NCI-H128 (cell line): ENCODE results near the gene SOCS2.

Experiments used
- DNase-seq: peaks from one replicate; lab custom pipeline; 2025; ENCODE audit not compliant: unreplicated experiment; lab: John Stamatoyannopoulos, UW

Gene SOCS2

DNA sequence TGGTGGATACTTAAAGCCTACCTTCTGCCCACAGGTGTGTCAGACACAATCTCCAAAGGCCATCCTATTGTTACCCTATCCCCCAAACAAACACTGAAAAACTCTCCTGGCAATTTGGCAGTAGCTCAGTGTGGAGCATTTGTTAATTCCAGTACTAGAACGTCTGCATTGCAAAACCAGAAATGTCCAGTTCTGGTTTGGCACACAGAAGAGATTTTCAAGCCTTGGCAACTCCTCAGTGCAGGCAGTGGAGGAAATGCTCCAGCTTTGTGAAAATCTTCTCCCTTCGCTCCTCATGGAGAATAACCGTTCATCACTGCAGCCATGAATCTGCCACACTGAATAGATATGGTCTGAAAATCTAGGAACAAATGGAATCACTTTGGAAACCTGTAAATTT lies 5.3 kb upstream of the SOCS2 start:
- DNase-seq = no peak

DNA sequence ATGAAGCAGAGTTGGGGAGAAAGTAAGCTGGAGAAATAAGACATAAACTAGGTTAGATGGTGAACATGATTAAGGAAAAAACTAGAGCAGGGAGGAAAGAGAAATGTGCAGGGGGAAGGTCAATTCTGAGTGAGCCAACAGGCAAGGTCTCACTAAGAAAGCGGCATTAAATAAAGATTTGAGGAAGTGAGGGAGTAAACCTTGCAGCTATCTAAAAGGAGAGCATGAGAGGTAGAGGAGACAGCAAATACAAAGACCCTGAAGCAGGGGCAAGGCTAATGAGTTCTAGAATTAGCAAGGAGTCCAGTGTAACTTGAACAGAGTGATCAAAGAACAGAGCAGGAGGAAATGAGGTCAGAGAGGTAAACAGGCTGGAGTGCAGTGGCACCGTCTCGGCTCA lies 4.4 kb upstream of the SOCS2 start:
- DNase-seq = no peak

DNA sequence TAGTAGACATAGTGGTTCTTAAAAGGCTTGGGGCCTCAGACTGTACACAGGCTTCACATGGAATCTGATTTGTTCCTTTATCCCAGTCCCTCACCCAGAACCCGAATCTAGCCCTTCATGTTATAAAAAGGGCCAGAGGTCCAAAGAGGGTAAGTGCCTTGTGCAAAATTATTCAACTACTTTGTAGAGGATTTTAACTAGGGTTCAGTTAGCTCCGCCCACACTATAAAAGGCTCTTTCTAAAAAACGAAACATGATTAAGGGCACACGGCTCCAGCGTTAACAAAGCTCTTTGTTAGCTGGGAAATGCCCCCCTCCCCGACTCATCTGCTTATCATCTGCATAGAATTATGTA lies 3.2 kb upstream of the SOCS2 start:
- no peak for DNase-seq

DNA sequence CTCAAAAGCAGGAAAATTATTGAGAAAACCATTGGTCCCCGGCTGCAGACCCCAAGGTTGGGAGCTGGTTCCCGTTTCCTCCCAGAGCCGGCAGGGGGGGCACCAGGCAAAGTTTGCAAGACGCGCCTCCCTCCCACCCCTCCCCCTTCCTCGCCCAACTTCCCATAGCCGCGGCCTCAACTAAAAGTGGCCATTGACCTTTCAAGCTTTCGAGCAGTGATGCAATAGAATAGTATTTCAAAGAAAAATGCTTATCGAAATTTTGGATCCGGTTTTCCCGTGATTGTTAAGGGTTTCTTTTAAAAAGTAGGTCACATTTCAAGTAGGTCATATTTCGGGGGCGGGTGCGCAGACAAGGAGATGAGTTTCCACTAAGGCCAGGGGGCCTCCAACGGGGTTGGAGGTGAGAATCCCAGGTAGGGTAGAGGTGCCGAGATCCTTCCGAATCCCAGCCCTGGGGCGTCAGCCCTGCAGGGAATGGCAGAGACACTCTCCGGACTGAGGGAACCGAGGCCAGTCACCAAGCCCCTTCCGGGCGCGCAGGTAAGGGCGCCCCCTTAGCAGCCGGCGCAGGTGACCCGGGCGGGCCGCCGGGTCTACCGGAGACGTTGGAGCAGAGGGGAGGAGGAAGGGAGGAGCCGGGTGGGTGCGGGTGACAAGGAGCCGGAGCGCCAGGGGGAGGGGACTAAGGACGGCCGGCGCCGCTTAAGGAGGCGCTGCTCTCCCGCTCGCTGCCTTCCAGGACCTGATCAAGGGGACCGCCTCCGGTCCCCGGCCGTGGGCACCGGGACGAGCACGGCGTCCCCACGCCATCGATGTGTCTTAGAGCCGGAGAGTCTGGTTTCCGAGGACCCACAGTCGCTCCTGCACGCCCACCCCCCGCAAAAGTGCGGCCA lies 2.6 kb upstream of the SOCS2 start:
- peak; percentile 41 for DNase-seq

DNA sequence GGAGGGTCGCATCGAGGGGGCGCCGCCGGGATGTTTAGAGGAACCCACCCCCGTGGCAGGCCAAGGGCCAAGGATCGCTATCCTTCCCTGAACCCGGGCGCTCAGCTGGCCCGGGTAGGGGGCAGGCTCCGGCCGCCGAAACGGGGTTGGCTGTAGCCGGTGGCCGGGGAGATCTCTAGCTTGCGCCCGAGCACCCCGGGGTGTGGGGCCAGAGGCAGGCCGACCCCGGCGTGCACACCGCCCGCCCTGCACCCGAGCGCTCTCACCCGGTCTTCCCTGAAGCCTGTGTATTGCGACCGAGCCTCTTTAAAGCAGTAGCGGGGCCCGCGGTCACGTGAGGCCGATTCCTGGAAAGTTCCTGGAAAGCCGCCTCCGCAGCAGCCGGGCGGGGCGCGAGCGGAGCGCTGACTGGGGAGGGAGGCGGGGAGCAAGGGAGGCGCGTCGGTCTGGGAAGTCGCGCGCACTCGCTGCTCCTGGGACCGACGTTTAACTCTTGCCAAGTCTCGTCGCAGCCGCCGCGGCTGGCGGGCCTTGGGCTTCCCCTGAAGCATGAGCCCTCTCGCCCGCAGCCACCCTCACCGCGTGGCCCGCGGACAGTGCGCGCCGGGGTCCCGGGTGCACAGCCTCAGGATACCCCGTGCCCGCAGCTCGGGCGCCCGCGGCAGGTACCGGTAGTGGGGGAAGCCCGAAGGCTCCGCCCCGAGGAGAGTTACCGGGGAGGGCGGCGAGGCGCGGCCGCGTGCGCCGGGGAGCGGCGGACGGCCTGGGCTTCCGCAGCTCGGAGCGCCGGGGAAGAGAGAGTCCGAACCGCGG lies 1.7 kb upstream of the SOCS2 start:
- DNase-seq = peak; percentile 60

DNA sequence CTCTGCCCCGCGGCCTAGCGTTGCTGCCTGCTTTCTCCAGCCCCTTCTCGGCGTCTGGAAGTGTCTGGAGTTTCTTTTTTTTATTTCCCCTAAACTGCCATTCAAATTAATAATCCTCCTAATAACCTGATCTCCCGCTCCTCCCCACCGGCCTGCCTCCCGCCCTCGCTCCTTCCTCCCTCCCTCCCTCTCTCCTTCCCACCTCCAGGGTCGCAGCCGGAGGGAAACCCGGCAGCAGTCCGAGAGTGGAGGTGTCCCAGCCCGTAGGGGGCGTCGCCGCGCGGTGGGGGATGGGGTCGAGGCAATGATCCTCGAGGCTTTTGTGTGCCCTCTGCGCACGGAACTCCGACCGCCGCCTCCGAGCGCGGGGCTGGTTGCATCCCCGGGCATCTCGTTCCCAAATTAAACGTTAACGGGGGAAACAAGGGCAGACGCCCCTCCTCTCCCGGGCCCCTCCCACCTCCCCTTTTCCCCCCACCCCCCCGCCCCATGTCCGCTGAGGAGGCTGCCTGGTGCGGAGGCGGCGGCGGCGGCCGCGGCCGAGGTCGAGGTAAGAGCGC lies 1.0 kb upstream of the SOCS2 start:
- DNase-seq = no peak

GRCh38 chr12:93572712-93573551 lies 457 bp downstream of the SOCS2 start:
- DNase-seq = no peak

DNA sequence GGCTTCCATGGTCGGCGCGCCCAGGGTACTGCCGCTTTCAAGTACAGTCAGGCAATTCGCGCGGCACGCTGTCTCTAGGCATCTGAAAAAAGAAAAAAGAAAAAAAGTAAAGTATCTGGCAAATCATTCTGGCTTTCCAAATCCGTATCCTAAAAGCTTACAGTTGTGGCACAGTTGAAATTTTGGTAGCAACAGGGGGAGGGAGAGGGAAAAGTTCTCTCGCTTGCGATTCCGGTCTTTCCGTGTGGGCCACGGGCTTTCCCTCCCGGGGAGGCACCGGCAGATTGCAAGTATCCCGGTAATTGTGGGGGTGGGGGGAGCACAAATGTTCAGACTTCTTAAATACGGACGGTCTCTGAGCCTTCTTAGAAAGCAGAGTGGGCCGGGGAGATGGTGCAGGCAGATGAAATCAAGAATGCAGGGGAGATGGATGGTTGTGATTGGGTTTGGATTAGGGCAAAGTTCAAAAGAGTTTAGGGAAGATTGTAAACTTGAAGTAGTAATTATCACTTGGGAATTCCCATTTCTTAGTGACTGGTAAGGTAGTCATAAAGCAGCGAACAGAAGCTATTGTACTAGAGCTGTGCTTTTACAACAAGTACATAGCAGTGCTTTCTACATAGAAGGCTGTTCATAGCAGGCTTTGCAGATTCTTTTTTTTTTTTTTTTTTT lies 1.2 kb downstream of the SOCS2 start:
- no peak for DNase-seq

- no peak for DNase-seq
Measured at GRCh38 chr12:93577222-93577621, 4.7 kb downstream of the SOCS2 start.

DNA sequence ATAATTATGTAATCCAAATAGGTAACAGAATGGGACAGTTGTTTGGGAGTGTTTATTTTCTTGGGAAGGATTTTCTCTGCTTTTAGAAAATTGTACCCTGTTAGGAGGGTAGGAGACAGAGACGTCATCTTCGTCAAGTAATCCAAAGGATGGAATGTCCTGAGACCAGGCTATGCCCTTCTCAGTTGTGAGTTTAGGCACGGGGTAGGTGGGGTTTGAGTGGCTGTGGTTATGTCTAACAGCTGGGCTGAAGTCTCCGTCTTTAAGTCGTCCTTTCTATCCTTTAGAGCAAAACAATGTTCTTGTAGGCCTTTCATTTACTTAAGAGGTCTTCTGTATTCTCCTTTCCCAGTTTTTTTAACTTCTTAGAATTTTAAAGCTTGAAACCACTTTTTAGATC lies 5.7 kb downstream of the SOCS2 start:
- no peak for DNase-seq

DNA sequence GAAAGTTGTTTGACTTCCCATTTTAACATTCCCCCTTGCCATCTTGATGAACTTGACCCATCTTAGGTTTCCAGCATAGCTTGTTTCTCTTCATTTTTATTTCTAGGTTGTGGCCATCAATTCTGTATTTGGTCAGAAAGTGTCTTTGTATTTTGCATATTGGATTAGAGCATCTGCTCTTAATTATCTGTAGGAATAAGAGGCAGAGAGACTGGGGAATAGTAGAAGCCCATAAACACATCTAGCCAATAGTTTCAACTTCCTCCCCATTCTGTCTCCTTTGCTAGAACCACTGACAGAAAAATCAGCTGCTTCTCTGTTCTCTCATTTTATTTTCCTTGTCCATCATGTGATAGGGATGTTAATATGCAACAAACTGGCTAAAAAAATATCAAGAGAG lies 8.2 kb downstream of the SOCS2 start:
- no peak for DNase-seq

DNA sequence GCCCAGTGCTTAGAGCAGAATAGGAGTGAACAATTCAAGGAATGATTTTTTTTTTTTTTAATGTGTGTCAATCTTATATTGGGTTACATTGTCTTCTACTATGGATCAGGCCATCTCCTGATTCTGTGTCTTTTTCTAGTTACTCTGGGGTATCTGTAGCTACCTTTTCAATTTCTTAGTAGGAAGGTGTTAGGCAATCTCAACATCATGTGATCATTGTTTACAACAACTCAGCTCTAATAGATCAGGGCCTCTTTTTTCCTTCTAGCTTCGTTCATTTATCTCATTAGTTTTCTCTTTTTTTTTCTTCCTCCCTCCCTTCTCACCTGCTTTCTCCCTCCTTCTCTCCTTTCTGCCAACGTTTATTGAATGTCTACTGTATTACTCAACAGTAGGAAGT lies 8.9 kb downstream of the SOCS2 start:
- DNase-seq = no peak

DNA sequence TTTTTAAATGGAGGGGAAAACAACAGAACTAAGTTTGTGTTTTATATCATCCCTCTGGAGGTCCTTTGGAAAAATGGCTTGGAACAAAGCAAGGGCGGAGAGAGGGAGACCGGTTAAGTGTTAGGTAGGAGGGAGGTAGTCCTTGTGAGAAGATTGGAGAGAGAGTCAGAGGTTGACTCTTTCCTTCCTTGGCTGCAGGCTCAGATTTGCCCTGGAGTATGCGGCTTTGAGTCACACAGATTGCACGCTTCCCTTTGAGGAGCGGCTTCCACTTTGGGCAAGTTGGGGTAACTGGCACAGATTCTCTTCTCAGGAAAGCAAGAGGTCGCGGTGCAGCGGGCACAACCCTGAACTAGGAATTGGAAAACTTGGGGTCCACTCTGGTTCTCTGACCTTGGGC lies 9.9 kb downstream of the SOCS2 start:
- DNase-seq = no peak

DNA sequence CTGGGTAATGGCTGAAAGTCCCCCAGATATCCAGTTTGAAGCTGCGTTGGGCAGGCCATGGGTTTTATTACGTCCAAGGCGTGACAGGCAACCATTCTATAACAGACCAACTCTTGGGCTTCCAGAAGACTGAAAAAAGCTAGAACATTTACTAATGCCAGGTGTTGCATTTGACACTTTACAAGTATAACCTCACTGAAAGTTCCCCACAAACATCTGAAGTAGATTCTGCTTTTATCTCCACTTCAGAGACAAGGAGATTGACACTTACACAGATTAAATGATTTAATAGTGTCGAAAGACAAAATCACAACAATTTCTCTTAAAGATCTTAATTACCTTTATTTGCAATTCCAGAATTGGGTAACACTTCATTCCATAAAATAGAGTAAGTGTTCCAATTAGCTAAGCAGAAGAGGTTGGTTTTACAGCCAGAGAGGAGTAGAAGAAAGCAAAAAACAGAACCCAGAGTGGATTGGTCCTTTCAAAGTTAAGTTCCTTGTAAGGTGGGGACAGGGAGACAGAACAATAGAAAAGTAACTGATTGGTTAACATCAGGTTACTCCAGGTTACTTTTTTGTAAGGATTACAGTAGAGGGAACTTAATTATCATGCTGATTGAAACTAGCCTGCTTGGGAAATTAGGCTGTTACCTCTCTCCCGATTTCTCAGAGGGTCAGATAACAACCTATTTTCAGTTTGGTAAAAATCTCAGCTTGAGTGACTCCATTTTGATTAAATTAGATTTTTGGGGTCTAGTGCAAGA lies 11.3 kb downstream of the SOCS2 start:
- no peak for DNase-seq

DNA sequence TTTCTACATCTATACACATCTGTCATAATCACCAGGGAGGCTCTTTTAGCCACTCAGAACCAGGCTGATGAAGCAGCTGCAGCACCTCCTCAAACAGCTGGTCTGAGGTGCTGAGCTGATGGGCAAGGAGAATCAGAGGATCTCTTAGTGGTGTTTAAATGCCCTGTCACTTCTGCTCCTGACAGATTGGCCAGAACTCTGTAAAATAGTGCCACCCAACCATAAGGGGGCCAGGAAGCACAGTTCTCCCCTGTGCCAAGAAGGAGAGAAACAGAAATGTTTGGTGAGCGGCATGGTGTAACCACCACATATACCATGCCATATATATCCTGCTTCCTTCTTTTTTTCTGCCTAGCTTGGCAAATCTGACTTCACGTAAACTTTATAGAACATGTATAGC lies 12.8 kb downstream of the SOCS2 start:
- DNase-seq = no peak

DNA sequence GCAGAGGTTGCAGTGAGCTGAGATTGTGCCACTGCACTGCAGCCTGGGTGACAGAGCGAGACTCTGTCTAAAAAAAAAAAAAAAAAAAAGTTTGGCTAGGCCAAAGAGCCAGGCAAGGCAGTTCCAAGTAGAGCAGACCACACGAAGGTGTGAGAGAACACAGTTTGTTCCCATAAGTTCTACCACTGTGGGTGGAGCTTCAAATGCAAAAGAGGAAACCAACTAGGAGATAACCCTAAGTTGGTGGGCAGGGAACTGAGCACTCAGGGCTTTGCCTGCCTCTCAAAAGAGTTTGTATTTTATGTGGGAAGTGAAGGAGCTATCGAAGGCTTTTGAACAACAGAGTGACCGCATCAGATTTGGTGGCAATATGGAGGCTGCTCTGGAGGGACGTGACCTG lies 15.1 kb downstream of the SOCS2 start:
- DNase-seq = no peak

GRCh38 chr12:93589081-93589480 lies 16.6 kb downstream of the SOCS2 start:
- DNase-seq = no peak

DNA sequence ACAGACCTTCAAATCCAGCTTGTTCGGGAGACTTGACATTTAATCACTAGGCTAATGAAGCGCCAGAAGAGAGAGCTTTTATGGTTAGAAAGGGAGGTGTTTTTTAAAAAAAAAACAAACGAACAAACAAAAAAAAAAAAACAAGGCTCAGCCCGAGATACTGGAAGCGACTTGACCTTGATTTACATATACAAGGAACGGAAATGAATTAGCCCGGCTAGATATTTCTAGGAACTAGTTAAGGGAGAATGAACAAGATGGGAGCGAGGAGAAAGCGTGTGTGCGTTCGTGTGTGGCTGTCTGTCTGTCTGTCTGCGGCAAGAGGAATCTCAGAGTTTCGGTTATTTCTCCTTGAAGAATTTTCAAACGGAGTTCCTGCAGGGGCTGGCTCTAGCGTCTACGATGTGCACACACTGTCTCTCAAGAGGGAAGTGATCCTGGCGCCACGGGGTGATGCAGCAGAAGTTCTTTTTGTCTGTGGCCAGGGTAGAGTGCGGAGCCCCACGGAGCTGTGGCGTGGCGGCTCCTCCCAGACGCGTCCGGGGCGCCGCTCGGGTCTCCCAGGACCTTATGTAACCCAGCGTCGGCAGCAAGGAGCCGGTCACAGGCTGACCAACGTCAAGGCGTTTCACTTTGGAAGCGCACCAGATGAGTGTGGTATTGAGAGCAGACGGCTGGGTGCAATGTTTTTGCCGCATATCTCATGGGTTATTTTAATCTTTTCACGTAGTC lies 18.8 kb downstream of the SOCS2 start:
- DNase-seq = no peak
